Astrocyte (in vitro differentiated cells and primary cell): Measurements from ENCODE around the gene TCP11. TPM values are rescaled to one million over a fixed set of nuclear protein-coding genes. Genes with fewer than 3 reads are reported as not detected.

ENCODE experiments used
- DNase-seq: peaks from one replicate; pipeline ENCODE4 v3.0.0-alpha.2; 2010; ENCODE audit warnings: low read depth
- FAIRE-seq: peaks from 2 replicates; lab custom pipeline; 2011; peaks lifted over from hg19 to GRCh38; lab: Jason Lieb, UNC
- H2AFZ ChIP-seq: 2 replicates; pipeline ENCODE4 v1.6.0; 2012; ENCODE audit warnings: low read depth, low read length, inconsistent platforms
- H3K27ac ChIP-seq: 2 replicates; pipeline ENCODE4 v1.5.1; 2011; ENCODE audit warnings: low read depth, low read length, inconsistent platforms
- H3K27me3 ChIP-seq: 2 replicates; pipeline ENCODE4 v1.6.0; 2011; ENCODE audit warnings: low read length, inconsistent platforms; ENCODE audit not compliant: insufficient read depth
- H3K36me3 ChIP-seq: 2 replicates; pipeline ENCODE4 v1.5.1; 2011; ENCODE audit warnings: low read length, inconsistent platforms; ENCODE audit not compliant: insufficient read depth
- H3K4me1 ChIP-seq: 2 replicates; pipeline ENCODE4 v1.5.1; 2011; ENCODE audit warnings: low read length, inconsistent platforms; ENCODE audit not compliant: insufficient read depth
- H3K4me2 ChIP-seq: 2 replicates; pipeline ENCODE4 v1.6.0; 2012; ENCODE audit warnings: low read length, inconsistent platforms
- H3K4me3 ChIP-seq: 2 replicates; pipeline ENCODE4 v1.5.1; 2011; ENCODE audit warnings: low read depth, mild to moderate bottlenecking, low read length, inconsistent platforms; ENCODE audit not compliant: insufficient read depth
- H3K79me2 ChIP-seq: 2 replicates; pipeline ENCODE4 v1.6.0; 2012; ENCODE audit warnings: mild to moderate bottlenecking, low read length, inconsistent platforms; ENCODE audit not compliant: insufficient read depth
- H3K9ac ChIP-seq: 2 replicates; pipeline ENCODE4 v1.6.0; 2012; ENCODE audit warnings: mild to moderate bottlenecking, low read length, inconsistent platforms
- H3K9me3 ChIP-seq: 2 replicates; pipeline ENCODE4 v1.5.1; 2012; ENCODE audit warnings: low read depth, mild to moderate bottlenecking, low read length, inconsistent platforms; ENCODE audit not compliant: insufficient read depth
- H4K20me1 ChIP-seq: 2 replicates; pipeline ENCODE4 v1.6.0; 2012; ENCODE audit warnings: low read length, inconsistent platforms; ENCODE audit not compliant: insufficient read depth
- H3K27ac Mint-ChIP-seq: one replicate; pipeline ENCODE4 v1.8.0; 2021; ENCODE audit warnings: mild to moderate bottlenecking, mixed read lengths; ENCODE audit not compliant: unreplicated experiment
- H3K27me3 Mint-ChIP-seq: one replicate; pipeline ENCODE4 v1.8.0; 2021; ENCODE audit warnings: low read depth, mixed read lengths; ENCODE audit not compliant: unreplicated experiment
- H3K36me3 Mint-ChIP-seq: one replicate; pipeline ENCODE4 v1.8.0; 2021; ENCODE audit warnings: low read depth, mixed read lengths; ENCODE audit not compliant: unreplicated experiment
- H3K4me1 Mint-ChIP-seq: one replicate; pipeline ENCODE4 v1.8.0; 2021; ENCODE audit warnings: low read depth, mixed read lengths; ENCODE audit not compliant: unreplicated experiment
- H3K4me3 Mint-ChIP-seq: one replicate; pipeline ENCODE4 v1.8.0; 2021; ENCODE audit warnings: mild to moderate bottlenecking, moderate library complexity, mixed read lengths; ENCODE audit not compliant: unreplicated experiment
- H3K9me3 Mint-ChIP-seq: one replicate; pipeline ENCODE4 v1.8.0; 2021; ENCODE audit warnings: mild to moderate bottlenecking, mixed read lengths; ENCODE audit not compliant: unreplicated experiment
- EZH2 ChIP-seq: IDR thresholded peaks from 2 replicates; pipeline ENCODE4 v1.6.1; 2012; ENCODE audit warnings: mild to moderate bottlenecking, low read length, inconsistent platforms; ENCODE audit not compliant: insufficient read depth
- total RNA-seq: library from RNA; stranded (reverse); gene quantifications from 2 replicates; pipeline ENCODE4 v1.2.1, GENCODE V29; 2021
- TF ChIP-seq, protein P1 (sequence below): IDR thresholded peaks from 2 replicates; pipeline ENCODE4 v1.5.1; 2011; ENCODE audit warnings: low read depth, mild to moderate bottlenecking, inconsistent platforms, low read length, moderate library complexity; ENCODE audit not compliant: insufficient read depth

Gene TCP11
- total RNA-seq, 1 donor from 2014 or later, result not detected

DNA sequence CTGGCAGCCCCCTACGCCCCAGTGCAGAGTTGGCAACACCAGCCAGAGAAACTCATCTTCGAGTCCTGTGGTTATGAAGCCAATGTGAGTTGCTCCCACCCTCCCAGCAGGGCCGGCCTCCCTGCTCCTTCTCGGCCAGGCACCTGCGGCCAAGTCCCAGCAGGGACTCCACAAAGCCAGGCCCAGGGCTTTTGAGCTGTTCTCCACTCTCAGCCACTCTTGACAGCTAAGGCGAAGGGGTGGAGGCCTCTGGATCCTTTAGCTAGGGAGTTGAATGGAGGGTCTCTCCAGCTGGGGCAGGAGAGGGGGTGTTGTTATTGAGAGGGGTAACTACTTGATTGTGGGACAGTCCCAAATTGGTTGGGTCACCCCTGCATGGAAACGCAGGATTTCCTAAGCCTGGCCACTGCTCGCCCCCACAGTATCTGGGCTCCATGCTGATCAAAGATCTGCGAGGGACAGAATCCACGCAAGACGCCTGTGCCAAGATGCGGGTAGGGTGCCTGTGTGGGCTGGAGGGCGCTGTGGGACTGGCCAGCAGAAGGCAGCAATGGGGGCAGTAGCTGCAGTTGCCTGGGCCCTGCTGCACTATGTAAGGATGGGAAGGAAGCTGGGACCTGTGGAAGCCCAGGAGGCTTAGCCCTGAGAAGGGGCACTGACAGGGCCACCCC, 58.3 kb downstream of the TCP11 start:
- no peaks in the 10 kb centered on the region for H3K79me2 ChIP-seq
- H3K36me3 ChIP-seq, result no peaks in the 10 kb centered on the region
- no peak overlapping the region for H2AFZ ChIP-seq
- H3K27ac ChIP-seq, result no peak overlapping the region
- H3K9ac ChIP-seq, result no peak overlapping the region
- FAIRE-seq, result no peak
- DNase-seq, result no peak
- Mint-ChIP-seq H3K27me3 (no peaks in the 10 kb centered on the region), H3K9me3 (no peaks in the 10 kb centered on the region), H3K27ac (no peak overlapping the region), H3K4me3 (no peak overlapping the region), H3K4me1 (peaks cover 14% of the 10 kb centered on the region), H3K36me3 (peaks cover 23% of the 10 kb centered on the region)
- H3K4me3 ChIP-seq, result no peak overlapping the region
- peaks cover 18% of the 10 kb centered on the region for H3K4me1 ChIP-seq
- no peak overlapping the region for H3K4me2 ChIP-seq
- no peak for TF ChIP-seq EZH2
- TF ChIP-seq, protein P1, sequence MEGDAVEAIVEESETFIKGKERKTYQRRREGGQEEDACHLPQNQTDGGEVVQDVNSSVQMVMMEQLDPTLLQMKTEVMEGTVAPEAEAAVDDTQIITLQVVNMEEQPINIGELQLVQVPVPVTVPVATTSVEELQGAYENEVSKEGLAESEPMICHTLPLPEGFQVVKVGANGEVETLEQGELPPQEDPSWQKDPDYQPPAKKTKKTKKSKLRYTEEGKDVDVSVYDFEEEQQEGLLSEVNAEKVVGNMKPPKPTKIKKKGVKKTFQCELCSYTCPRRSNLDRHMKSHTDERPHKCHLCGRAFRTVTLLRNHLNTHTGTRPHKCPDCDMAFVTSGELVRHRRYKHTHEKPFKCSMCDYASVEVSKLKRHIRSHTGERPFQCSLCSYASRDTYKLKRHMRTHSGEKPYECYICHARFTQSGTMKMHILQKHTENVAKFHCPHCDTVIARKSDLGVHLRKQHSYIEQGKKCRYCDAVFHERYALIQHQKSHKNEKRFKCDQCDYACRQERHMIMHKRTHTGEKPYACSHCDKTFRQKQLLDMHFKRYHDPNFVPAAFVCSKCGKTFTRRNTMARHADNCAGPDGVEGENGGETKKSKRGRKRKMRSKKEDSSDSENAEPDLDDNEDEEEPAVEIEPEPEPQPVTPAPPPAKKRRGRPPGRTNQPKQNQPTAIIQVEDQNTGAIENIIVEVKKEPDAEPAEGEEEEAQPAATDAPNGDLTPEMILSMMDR, result no peak
- no peaks in the 10 kb centered on the region for H3K27me3 ChIP-seq
- no peaks in the 10 kb centered on the region for H3K9me3 ChIP-seq
- no peaks in the 10 kb centered on the region for H4K20me1 ChIP-seq

DNA sequence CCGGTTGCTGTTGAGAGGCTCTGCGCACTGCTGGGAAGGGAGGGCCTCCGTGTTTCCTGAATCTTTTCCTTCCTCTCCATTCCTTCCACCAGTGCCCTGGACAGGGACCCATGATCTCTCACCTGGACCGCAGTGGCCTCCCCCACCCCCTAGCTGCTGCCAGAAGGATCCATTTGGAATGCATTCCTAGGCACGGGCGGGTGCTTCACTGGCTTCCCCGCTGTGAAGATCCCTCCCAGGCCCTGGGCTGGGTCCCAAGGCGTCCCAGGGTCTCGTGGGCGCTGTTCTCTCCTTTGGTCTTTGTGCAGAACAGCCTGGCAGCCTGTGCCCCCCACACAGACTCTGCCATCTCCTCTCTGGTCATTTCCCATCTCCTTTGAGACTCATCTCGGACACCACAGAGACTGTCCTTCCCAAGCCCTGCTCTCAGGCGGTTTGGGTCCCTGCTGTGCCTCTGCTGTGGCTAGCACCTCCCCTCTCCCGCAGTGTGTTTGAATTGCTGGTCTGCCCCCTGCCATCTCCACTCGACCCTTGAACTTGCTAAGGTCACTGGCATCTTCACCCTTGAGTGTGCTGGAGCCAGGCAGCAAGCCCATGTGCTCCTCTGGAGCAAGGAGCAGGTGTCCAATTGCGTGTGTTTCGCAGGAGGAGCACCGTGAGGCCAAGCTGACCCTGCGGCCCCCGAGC, 59.0 kb downstream of the TCP11 start:
- DNase-seq (no peak), FAIRE-seq (no peak)
- no peaks in the 10 kb centered on the region for H3K27me3 ChIP-seq
- H2AFZ ChIP-seq, result no peak overlapping the region
- TF ChIP-seq, protein P1, result no peak
- TF ChIP-seq EZH2, result no peak
- Mint-ChIP-seq H3K27me3 (no peaks in the 10 kb centered on the region), H3K27ac (no peak overlapping the region), H3K4me1 (peaks cover 14% of the 10 kb centered on the region), H3K9me3 (no peaks in the 10 kb centered on the region), H3K36me3 (peaks cover 21% of the 10 kb centered on the region), H3K4me3 (no peak overlapping the region)
- no peak overlapping the region for H3K9ac ChIP-seq
- peaks cover 18% of the 10 kb centered on the region for H3K4me1 ChIP-seq
- no peaks in the 10 kb centered on the region for H3K9me3 ChIP-seq
- H3K27ac ChIP-seq, result no peak overlapping the region
- H3K79me2 ChIP-seq, result no peaks in the 10 kb centered on the region
- peak overlapping the region; percentile 60 for H3K4me2 ChIP-seq
- H4K20me1 ChIP-seq, result no peaks in the 10 kb centered on the region
- H3K4me3 ChIP-seq, result no peak overlapping the region
- no peaks in the 10 kb centered on the region for H3K36me3 ChIP-seq

DNA sequence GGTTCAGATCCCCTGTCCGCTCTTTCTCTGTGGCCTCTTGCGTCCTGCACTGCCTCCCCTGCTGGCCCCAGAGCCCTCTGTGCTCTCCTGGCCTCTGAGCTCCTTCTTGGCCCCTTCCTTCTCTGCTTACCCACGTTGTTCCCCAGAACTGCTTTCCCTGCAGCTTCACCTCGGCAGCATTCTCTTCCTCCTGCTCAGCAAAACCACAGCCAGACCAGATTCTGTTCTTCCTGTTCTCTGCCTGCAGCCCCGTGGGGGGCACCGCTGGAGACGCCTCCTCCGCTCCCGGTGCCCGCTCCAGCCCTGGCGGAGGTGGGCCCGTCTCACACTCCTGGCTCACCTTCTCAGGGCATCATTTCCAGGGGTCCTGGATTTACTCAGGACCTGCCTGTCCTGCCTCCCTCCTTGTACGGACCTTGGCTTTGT, 59.7 kb downstream of the TCP11 start:
- Mint-ChIP-seq H3K4me1 (peaks cover 14% of the 10 kb centered on the region), H3K4me3 (no peak overlapping the region), H3K27me3 (no peaks in the 10 kb centered on the region), H3K27ac (no peak overlapping the region), H3K36me3 (peaks cover 18% of the 10 kb centered on the region), H3K9me3 (no peaks in the 10 kb centered on the region)
- no peak for FAIRE-seq
- Histone ChIP-seq H3K36me3 (no peaks in the 10 kb centered on the region), H3K4me3 (no peak overlapping the region), H4K20me1 (no peaks in the 10 kb centered on the region), H3K4me1 (peaks cover 18% of the 10 kb centered on the region), H3K79me2 (no peaks in the 10 kb centered on the region), H3K27ac (no peak overlapping the region), H2AFZ (no peak overlapping the region), H3K9me3 (no peaks in the 10 kb centered on the region), H3K27me3 (no peaks in the 10 kb centered on the region), H3K4me2 (peak overlapping the region; percentile 60), H3K9ac (no peak overlapping the region)
- TF ChIP-seq, protein P1, result no peak
- no peak for TF ChIP-seq EZH2
- DNase-seq, result peak; percentile 31
